ENCODE results near the gene RCC1. TPM values are rescaled to one million over a fixed set of nuclear protein-coding genes. Genes with fewer than 3 reads are reported as not detected.

The RCC1 gene
- total RNA-seq, 1 experiment from 2014 or later, result 42.4 TPM

DNA sequence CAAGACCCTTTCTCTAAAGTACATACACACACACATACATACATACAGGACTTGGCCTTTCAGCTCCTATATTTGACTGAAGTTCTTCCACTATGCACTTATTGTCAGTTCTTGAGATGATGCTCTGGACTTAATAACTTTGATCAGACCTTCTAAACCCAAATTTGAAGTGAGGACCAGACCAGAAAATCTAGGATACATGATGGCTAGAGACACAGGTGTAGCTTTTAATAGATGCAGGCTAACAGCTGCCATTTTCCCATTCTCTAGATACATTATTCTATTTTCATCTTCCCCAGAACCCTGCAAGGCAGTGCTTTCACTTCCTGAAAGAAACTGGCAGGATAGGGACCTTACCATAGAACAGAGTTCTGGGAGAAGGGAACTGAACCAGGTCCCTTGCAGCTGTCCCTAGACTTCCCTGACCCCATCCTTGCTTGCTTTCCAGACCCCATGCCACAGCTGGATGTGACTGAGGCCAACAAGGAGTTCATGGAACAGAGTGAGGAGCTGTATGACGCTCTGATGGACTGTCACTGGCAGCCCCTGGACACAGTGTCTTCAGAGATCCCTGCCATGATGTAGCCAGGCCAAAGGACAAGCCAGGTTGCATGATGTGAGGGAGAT is 71.3 kb downstream of the RCC1 start:
- ChIA-PET POLR2A (interaction anchor here (0.9 to 5.4 kb wide), 7 partner anchors 25 to 328 kb away, joined by 3 to 64 read pairs (median 4); partner anchors contain the start of genes RCC1, TAF12 and TRNAU1AP), CTCF (interaction anchor here (1.3 kb wide), 1 partner anchor 60 kb away, joined by 5 read pairs; no protein-coding TSS in a partner anchor)
- peak; percentile 29 for DNase-seq (ENCODE audit: unreplicated experiment)

DNA sequence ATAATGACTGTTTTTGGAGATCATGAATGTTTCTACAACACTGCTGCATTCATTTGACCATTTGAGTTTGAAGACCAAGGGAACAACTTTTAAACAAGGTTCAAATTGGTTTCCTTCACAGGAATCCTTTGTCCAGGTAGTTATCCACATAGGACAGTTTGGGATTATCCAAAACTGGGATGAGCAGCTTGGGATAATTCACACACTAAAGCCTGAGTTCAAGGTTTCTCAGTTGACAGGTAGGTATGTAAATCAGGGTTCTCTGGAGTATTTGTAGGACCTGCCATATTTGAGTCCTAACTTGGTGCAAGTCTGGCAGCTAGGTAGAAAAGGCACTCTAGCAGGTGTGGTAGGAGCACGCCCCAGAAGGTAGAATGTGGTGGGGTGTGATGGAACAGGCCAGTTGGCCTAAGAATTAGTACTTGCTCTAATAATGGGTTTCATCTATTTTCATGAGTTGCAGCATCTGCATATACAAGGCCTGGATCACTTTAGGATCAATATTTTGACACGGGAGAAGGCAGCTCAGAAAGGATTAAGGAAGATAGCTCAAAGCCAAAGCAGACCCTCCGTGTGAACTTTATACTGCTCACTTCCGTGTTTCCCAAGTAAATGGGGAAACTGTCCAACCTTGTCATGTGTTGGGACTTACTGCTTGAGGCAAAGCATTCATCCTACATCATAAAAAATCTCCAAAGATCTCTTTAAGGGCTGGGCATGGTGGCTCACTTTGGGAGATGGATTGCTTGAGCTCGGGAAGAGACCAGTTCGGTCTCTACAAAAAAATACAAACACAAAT is 72.1 kb downstream of the RCC1 start:
- ChIA-PET CTCF (interaction anchor here (0.6 to 5.4 kb wide), 4 partner anchors 11 to 218 kb away, joined by 3 to 28 read pairs (median 6); no protein-coding TSS in a partner anchor), POLR2A (interaction anchor here (0.9 to 6.6 kb wide), 8 partner anchors 25 to 140 kb away, joined by 3 to 147 read pairs (median 6); partner anchors contain the start of genes RCC1 and RNU11)
- intact Hi-C loops (cut with micrococcal nuclease), result no loop called here
- Mint-ChIP-seq H3K27me3 (ENCODE audit: insufficient read depth, unreplicated experiment) (no peaks in the 10 kb centered on the region), H3K27ac (ENCODE audit: low read depth, unreplicated experiment) (peak overlapping the region; percentile 61), H3K36me3 (ENCODE audit: insufficient read depth, unreplicated experiment) (peaks cover 78% of the 10 kb centered on the region), H3K4me3 (ENCODE audit: unreplicated experiment) (peak overlapping the region; percentile 7), H3K9me3 (ENCODE audit: unreplicated experiment) (no peaks in the 10 kb centered on the region), H3K4me1 (ENCODE audit: insufficient read depth, unreplicated experiment) (peaks cover 11% of the 10 kb centered on the region)
- TF ChIP-seq, protein P1, sequence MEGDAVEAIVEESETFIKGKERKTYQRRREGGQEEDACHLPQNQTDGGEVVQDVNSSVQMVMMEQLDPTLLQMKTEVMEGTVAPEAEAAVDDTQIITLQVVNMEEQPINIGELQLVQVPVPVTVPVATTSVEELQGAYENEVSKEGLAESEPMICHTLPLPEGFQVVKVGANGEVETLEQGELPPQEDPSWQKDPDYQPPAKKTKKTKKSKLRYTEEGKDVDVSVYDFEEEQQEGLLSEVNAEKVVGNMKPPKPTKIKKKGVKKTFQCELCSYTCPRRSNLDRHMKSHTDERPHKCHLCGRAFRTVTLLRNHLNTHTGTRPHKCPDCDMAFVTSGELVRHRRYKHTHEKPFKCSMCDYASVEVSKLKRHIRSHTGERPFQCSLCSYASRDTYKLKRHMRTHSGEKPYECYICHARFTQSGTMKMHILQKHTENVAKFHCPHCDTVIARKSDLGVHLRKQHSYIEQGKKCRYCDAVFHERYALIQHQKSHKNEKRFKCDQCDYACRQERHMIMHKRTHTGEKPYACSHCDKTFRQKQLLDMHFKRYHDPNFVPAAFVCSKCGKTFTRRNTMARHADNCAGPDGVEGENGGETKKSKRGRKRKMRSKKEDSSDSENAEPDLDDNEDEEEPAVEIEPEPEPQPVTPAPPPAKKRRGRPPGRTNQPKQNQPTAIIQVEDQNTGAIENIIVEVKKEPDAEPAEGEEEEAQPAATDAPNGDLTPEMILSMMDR (IDR thresholded peaks at IDR 0.05; ENCODE audit: unreplicated experiment), result no peak
- no TSS peak for BruUV-seq (replicated peaks)
- no peak for DNase-seq (ENCODE audit: unreplicated experiment)

More for the DNA sequence above, 71.3 kb downstream of the RCC1 start:
- no peak overlapping the region for H3K4me3 Mint-ChIP-seq (ENCODE audit: unreplicated experiment)
- peaks cover 82% of the 10 kb centered on the region for H3K36me3 Mint-ChIP-seq (ENCODE audit: insufficient read depth, unreplicated experiment)
- TF ChIP-seq, protein P1 (IDR thresholded peaks at IDR 0.05; ENCODE audit: unreplicated experiment), result no peak
- BruUV-seq (replicated peaks), result no TSS peak
- H3K9me3 Mint-ChIP-seq (ENCODE audit: unreplicated experiment), result no peaks in the 10 kb centered on the region
- peaks cover 10% of the 10 kb centered on the region for H3K4me1 Mint-ChIP-seq (ENCODE audit: insufficient read depth, unreplicated experiment)
- intact Hi-C loops (cut with micrococcal nuclease), result no loop called here
- H3K27me3 Mint-ChIP-seq (ENCODE audit: insufficient read depth, unreplicated experiment), result no peaks in the 10 kb centered on the region
- peak overlapping the region; percentile 39 for H3K27ac Mint-ChIP-seq (ENCODE audit: low read depth, unreplicated experiment)

DNA sequence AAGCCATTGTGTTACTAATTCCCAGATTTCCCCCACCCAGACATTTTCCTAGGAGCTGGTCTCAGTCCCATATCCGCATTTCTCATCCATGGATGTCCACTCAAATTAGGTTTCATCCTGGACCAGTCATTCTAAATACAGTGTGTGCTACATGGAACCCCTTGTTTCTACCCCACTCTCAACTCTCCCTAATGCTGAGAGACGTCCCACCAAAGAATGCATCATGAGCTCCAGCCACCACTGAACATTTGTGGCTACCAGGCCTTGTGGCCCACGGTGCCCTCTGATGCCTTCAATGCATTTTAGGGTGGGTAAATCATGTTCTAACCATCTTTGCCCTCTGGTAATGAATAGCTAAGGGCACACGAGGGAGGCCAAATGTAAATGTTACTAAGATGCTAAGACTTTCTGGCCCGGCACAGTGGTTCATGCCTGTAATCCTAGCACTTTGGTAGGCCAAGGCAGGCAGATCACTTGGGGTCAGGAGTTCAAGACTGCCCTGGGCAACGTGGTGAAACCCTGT is 72.9 kb downstream of the RCC1 start:
- peaks cover 78% of the 10 kb centered on the region for H3K36me3 Mint-ChIP-seq (ENCODE audit: insufficient read depth, unreplicated experiment)

More for the DNA sequence above, 72.9 kb downstream of the RCC1 start:
- Mint-ChIP-seq H3K4me3 (ENCODE audit: unreplicated experiment) (no peak overlapping the region), H3K27ac (ENCODE audit: low read depth, unreplicated experiment) (peak overlapping the region; percentile 61), H3K27me3 (ENCODE audit: insufficient read depth, unreplicated experiment) (no peaks in the 10 kb centered on the region), H3K4me1 (ENCODE audit: insufficient read depth, unreplicated experiment) (peaks cover 15% of the 10 kb centered on the region), H3K9me3 (ENCODE audit: unreplicated experiment) (no peaks in the 10 kb centered on the region)
- intact Hi-C loops (cut with micrococcal nuclease), result no loop called here
- BruUV-seq (replicated peaks), result no TSS peak
- DNase-seq (ENCODE audit: unreplicated experiment), result no peak
- ChIA-PET CTCF (interaction anchor here (0.6 to 5.4 kb wide), 7 partner anchors 12 to 272 kb away, joined by 3 to 28 read pairs (median 3); no protein-coding TSS in a partner anchor), POLR2A (interaction anchor here (0.7 to 6.6 kb wide), 14 partner anchors 18 to 331 kb away, joined by 3 to 147 read pairs (median 33); partner anchors contain the start of genes RCC1, RNU11, SESN2 and TAF12)
- TF ChIP-seq, protein P1 (IDR thresholded peaks at IDR 0.05; ENCODE audit: unreplicated experiment), result no peak
